Activated T-cell treated with anti-CD3 and anti-CD28 coated beads for 1 hour (primary cell): ENCODE data around the gene UPK1A.
"Not testable (repeated sequence)": the region's sequence is repeated elsewhere in the genome, so short reads cannot be mapped to it uniquely, and the experiment has no call there.

ENCODE experiments used
- DNase-seq: peaks from one replicate; pipeline ENCODE4 v3.0.0-alpha.2; 2020; ENCODE audit warnings: low read depth

UPK1A gene

DNA sequence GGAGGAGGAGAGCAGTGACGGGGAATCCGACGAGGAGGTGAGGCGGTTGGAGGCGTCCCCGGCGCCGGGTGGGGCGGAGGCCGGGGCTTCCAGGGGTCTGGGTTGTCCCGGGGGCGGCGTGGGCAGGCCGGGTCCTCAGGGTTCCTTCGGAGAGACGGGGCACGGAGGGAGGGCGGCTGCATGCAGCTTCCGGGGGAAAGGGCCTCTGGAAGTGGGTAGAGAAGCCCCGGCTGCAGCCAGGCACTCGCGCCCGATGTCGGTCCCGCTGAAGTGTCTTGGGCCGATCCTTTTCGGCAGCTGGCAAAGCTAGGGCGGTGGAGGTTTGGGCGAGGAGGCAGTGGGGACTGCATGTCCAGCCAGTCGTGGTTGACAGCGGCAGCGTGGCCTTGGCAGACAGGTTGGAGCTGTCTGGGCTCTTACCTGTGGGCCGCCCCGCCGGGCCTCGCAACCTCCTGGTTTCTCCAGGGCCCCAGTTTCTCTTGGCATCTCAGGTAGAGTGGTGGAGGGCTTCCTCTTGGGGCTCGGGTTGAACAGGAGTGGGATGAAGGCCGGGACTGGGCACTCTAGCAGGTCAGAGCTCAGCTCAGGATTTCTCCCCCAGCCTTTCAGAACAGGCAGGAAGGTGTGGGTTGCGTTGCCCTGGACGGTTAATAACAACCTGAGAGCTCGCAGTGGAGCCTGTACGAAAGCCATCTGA, 52.2 kb downstream of the UPK1A start:
- peak; percentile 36 for DNase-seq

DNA sequence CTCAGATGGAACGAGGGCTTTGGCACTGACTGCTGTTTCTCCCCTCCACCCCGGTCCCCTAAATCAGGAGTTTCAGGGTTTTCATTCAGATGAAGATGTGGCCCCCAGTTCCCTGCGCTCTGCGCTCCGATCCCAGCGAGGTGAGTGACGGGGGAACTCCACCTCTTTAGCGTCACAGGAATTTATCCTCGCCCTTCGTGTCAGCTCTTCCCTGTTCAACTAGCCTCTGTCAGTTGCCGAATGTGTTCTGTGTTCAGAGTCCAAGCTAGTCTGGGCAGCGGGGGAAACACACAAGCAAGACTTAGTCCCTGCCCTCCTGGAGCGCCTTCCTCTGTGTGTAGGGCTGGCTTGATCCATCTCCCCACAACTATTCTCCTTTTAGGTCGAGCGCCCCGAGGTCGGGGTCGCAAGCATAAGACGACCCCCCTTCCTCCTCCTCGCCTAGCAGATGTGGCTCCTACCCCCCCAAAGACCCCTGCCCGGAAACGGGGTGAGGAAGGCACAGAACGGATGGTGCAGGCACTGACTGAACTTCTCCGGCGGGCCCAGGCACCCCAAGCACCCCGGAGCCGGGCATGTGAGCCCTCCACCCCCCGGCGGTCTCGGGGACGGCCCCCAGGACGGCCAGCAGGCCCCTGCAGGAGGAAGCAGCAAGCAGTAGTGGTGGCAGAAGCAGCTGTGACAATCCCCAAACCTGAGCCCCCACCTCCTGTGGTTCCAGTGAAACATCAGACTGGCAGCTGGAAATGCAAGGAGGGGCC, 53.3 kb downstream of the UPK1A start:
- no peak for DNase-seq

DNA sequence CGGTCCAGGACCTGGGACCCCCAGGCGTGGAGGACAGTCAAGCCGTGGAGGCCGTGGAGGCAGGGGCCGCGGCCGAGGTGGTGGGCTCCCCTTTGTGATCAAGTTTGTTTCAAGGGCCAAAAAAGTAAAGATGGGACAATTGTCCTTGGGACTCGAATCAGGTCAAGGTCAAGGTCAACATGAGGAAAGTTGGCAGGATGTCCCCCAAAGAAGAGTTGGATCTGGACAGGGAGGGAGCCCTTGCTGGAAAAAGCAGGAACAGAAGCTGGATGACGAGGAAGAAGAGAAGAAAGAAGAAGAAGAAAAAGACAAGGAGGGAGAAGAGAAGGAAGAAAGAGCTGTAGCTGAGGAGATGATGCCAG, 53.8 kb downstream of the UPK1A start:
- DNase-seq, result no peak

DNA sequence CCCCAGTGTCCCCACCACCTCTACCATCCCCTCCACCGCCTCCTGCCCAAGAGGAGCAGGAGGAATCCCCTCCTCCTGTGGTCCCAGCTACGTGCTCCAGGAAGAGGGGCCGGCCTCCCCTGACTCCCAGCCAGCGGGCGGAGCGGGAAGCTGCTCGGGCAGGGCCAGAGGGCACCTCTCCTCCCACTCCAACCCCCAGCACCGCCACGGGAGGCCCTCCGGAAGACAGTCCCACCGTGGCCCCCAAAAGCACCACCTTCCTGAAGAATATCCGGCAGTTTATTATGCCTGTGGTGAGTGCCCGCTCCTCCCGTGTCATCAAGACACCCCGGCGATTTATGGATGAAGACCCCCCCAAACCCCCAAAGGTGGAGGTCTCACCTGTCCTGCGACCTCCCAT, 54.3 kb downstream of the UPK1A start:
- DNase-seq, result no peak

DNA sequence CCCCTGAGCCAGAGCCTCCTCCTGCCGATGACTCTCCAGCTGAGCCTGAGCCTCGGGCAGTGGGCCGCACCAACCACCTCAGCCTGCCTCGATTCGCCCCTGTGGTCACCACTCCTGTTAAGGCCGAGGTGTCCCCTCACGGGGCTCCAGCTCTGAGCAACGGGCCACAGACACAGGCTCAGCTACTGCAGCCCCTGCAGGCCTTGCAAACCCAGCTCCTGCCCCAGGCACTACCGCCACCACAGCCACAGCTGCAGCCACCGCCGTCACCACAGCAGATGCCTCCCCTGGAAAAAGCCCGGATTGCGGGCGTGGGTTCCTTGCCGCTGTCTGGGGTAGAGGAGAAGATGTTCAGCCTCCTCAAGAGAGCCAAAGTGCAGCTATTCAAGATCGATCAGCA, 55.1 kb downstream of the UPK1A start:
- DNase-seq, result no peak

DNA sequence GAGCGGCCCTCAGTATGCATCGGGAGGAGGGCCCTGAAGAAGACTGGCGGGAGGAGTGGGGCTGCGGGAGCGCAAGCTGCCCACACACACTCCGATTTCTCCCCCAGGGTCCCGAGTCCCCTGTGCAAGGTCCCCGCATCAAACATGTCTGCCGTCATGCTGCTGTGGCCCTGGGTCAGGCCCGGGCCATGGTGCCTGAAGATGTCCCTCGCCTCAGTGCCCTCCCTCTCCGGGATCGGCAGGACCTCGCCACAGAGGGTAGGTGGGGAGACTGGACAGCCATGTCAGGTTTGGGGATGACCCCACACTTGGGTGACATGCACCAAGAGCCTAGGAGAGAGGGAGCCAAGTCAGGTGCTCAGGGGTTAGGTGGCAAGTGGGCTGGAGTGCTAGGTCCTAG, 56.1 kb downstream of the UPK1A start:
- no peak for DNase-seq

DNA sequence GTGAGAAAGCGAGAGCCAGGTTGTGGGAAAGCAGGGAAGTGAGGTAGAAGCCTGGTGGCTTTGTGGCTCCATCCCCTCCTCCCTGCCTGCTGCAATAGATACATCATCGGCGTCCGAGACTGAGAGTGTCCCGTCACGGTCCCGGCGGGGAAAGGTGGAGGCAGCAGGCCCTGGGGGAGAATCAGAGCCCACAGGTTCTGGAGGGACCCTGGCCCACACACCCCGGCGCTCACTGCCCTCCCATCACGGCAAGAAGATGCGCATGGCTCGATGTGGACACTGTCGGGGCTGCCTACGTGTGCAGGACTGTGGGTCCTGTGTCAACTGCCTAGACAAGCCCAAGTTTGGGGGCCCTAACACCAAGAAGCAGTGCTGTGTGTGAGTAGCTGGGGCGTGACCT, 56.6 kb downstream of the UPK1A start:
- no peak for DNase-seq

DNA sequence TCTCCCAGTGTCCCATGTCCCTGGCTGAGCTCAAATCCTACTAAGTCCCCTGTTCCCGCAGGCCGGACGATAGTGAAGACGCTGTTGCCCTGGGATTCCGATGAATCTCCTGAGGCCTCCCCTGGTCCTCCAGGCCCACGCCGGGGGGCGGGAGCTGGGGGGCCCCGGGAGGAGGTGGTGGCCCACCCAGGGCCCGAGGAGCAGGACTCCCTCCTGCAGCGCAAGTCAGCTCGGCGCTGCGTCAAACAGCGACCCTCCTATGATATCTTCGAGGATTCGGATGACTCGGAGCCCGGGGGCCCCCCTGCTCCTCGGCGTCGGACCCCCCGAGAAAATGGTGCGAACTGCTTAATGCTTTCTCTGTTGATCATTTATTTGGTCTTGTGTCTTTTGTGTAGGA, 57.4 kb downstream of the UPK1A start:
- DNase-seq, result no peak

DNA sequence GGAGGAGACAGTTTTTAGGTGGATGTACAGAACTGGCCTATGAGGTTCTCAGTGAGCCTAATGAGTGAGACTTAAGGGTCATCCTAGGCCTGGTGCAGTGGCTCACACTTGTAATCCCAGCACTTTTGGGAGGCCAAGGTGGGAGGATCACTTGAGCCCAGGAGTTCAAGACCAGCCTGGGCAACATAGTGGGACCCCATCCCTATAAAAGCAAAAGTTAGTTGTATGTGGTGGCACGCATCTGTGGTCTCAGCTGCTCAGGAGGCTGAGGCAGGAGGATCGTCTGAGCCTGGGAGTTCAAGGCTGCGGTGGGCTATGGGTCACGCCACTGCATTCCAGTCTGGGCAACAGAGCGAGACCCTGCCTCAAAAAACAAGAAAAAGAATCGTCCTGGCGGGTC, 57.8 kb downstream of the UPK1A start:
- not testable (repeated sequence) for DNase-seq

DNA sequence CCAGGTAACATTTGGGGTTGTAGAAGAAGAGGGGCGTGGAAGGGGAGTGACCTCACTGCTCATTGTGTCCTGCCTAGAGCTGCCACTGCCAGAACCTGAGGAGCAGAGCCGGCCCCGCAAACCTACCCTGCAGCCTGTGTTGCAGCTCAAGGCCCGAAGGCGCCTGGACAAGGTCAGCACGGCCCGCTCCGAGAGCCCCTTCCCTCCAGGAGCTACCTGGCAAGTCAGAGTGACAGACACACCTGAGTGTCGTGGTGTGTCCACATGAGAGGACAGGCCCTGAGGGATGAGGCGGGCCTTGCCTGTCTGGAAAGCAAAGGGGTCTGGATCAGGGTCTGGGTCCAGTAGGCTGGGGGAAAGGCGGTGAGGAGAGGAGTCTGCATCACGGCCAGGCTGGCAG, 58.2 kb downstream of the UPK1A start:
- no peak for DNase-seq

DNA sequence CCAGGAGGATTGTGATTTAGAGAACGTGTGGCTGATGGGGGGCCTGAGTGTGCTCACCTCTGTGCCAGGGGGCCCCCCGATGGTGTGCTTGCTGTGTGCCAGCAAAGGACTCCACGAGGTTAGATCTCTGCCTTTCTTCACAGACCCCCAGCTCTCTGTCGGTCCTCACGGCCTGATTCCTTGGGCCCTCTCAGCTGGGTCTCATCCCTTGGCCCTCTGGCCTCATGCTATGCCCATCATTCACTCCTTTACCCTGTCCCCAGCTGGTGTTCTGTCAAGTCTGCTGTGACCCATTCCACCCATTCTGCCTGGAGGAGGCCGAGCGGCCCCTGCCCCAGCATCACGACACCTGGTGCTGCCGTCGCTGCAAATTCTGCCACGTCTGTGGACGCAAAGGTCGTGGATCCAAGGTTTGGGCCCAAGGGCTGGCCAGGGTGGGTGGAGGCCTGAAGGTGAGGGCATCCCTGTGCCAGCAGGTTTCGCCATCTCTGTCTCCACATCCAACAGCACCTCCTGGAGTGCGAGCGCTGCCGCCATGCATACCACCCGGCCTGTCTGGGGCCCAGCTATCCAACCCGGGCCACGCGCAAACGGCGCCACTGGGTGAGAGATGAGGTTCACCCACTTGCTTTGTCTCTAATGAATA, 59.0 kb downstream of the UPK1A start:
- DNase-seq, result no peak

DNA sequence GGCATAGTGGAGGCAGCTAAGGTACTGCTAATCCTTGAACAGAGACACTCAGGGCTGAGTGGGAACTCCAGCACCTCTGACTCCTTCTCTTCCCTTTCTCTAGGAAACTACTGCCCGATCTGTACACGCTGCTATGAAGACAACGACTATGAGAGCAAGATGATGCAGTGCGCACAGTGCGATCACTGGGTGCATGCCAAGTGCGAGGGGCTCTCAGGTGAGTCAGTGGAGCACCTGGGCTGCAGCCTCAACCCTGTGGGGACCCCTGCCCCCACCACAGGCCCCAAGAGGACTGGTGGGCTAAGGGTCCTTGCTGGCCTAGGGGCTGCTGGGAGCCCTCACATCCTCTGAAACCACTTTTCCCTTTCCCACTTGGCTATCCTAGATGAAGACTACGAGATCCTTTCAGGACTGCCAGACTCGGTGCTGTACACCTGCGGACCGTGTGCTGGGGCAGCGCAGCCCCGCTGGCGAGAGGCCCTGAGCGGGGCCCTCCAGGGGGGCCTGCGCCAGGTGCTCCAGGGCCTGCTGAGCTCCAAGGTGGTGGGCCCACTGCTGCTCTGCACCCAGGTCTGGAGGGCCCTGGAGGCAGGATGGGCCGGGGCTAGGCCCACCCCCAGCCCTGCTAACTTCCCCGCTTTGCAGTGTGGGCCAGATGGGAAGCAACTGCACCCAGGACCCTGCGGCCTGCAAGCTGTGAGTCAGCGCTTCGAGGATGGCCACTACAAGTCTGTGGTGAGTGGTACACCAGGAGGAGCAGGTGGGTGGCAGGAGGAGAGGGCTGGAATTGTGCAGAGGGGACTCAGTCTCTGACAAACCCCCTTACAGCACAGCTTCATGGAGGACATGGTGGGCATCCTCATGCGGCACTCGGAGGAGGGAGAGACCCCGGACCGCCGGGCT, 61.0 kb downstream of the UPK1A start:
- DNase-seq, result no peak
